GM12873 (cell line): ENCODE measurements around the gene VPS13D.

Experiments
- TF ChIP-seq, protein P1 (sequence below): IDR thresholded peaks from 2 replicates; pipeline ENCODE4 v1.5.1; 2012; ENCODE audit warnings: low read depth, mild to moderate bottlenecking, moderate library complexity, low read length, control low read depth; ENCODE audit not compliant: insufficient read depth; ENCODE audit errors: missing control alignments

VPS13D gene

DNA sequence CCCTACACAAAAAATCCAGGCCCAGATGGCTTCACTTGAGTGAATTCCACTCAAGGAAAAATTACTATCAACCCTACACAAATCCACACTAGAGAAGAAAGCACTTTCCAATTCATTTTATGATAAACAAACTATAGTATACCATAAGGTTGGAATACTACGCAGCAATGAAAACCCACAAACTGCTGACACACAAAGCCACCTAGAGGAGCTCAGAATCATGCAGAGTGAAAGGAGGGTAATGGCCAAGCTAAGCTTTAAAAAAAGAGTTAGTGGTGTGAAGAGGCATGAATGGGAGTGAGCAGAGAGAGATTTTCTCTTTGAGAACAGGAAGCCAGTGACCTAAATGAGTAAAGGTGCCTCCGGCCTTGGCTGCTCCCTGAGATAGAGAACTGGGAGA lies 294.4 kb downstream of the VPS13D start:
- TF ChIP-seq, protein P1, sequence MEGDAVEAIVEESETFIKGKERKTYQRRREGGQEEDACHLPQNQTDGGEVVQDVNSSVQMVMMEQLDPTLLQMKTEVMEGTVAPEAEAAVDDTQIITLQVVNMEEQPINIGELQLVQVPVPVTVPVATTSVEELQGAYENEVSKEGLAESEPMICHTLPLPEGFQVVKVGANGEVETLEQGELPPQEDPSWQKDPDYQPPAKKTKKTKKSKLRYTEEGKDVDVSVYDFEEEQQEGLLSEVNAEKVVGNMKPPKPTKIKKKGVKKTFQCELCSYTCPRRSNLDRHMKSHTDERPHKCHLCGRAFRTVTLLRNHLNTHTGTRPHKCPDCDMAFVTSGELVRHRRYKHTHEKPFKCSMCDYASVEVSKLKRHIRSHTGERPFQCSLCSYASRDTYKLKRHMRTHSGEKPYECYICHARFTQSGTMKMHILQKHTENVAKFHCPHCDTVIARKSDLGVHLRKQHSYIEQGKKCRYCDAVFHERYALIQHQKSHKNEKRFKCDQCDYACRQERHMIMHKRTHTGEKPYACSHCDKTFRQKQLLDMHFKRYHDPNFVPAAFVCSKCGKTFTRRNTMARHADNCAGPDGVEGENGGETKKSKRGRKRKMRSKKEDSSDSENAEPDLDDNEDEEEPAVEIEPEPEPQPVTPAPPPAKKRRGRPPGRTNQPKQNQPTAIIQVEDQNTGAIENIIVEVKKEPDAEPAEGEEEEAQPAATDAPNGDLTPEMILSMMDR, result no peak

DNA sequence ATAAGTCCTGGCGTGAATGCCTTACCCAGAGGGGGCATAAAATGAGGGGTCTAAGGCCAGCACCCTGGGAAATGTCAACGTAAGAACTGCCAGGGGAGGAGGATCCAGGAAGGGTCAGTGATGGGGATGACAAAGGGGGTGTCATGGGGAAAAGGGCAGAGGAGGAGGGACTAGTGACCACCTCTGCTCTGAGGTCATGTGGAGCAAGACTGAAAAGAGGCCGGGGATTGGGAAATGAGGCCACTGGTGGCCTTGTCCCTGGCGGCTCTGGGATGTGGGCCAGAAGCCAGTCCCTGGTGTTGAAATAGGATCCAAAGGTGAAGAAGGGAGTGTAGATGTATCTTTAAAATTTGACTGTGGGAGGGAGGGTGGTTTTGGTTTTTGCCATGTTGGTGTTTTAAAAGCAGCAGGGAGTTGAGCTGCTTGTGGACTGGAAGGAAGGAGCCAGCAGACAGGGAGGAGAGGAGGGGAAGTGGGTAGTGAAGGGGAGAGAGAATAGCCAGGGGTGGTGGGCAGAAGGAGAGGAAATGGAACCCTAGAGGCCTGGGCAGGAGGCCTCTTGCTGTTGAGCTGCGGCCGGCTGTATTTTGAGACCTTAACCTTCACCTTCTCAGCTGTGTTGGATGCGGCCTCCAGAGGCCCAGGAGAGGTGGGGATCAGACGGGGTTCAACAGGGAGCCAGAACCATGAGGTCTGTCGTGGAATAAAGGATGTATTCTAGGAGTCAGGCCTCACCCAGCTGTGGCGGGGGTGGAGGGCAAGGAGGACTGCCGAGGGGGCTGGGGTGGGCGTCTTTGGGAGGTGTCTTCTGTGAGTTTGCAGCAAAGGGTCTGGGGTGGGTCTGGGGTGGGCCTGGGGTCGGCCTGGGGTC lies 295.7 kb downstream of the VPS13D start:
- TF ChIP-seq, protein P1, result no peak

DNA sequence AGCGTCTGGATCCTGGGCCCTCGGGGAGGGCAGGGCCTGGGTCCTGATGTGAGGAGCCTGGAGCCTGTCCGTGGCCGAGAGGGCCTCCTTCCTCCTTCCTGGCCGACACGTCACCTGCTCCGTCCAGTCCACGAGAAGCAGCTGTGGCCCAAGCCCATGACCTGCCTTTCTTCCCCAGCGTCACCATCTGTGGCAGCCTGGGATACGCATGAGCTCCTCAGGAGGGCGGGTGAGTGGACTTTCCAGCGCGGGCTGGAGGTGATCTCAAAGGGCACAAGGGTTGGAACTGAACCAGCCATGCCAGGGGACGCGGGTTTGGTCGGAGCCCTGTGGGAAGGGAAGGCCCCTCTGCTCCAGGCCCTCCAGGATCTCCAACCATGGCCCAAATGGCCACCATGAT lies 297.7 kb downstream of the VPS13D start:
- TF ChIP-seq, protein P1, result no peak

DNA sequence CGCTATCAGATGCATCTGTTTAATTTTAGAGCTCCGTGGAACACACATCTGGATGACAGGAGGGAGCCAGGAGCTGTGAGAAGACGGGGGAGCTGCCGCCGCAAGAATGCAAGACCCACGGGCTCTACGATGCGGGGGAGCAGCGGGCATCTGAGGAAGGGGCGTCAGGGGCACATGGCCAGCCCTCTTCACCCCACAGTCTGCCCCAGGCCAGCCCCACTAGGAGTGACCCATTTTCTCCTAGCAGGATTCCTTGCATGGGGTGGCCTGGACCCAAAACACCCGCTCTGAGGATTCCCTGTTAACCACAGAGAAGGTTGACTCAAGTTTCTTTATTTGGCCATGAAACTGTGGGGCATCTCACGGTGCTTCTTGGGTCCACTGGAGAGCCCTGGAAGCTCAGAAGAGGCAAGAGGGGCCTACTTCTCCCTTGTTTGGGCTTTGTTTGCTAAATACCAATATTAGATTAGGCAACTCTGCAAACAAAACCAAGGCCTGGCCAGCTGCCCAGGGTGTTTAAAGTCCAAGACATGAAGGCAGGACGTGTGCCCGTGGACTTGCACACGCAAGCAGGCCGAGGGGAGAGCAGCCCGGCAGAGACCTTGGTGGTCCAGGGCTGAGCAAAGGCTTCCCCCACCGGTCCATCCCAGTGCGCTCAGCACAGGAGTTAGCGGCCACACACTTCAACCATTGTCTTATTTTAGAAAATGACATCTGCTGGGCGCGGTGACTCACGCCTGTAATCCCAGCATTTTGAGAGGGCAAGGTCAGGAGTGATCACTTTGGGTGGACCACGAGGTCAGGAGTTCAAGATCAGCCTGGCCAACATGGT lies 298.4 kb downstream of the VPS13D start:
- TF ChIP-seq, protein P1, result no peak

DNA sequence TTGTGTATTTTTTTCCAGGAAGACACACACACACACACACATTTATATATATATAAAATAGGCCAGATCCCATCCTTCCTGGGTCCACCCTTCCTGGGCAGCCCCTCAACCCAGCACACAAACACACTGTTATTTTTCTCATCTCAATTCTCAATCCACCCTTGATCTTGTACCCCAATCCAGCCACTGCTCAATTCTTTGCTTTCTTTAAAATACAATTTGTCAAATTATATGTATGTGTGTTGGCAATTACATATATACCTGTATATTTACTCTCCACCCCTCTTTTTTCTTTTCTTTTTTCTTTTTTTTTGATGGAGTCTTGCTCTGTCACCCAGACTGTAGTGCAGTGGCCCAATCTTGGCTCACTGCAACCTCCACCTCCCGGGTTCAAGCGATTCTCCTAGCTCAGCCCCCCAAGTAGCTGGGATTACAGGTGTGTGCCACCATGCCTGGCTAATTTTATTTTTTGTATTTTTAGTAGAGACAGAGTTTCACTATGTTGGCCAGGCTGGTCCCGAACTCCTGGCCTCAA lies 299.9 kb downstream of the VPS13D start:
- TF ChIP-seq, protein P1, result no peak

DNA sequence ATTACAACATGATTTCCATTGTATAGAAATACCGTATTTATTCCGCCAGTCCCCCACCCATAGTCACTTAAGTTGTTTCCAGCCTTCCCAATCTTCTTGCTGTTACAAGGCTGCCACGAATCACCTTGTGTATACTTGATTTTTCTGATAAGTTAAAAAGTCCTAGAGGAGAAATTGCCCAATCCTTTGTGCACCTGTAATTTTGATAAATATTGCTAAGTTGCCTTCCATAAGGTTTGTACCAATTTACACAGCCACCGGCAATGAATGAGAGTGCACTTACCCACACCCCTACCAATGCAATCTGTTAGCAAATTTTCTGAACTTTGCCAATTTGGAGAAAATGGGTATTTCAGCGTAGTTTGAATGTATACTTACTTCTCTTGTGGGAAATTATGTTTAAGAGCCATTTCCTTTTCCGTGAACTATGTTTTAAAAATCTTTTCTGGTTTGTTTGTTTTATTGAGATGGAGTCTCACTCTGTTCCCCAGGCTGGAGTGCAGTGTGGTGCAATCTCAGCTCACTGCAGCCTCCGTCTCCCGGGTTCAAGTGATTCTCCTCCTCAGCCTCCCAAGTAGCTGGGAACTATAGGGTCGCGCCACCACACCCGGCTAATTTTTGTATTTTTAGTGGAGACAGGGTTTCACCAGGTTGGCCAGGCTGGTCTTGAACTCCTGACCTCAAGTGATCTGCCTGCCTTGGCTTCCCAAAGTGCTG lies 300.8 kb downstream of the VPS13D start:
- TF ChIP-seq, protein P1, result no peak
